OCI-LY3 (cell line): ENCODE measurements around the gene SMARCA4.

Source experiments
- EZH2phosphoT487 ChIP-seq: fragments of 200-600 bp; shearing (Covaris generic); IDR thresholded peaks from 2 replicates; pipeline ENCODE4 v1.6.1; 2018; ENCODE audit warnings: antibody characterized with exemption, mixed run types, low read depth
- TF ChIP-seq, protein P1 (sequence below): fragments of 200-600, 300-600 bp; sonication (generic); IDR thresholded peaks from 2 replicates; pipeline ENCODE4 v1.5.1; 2014; ENCODE audit warnings: antibody characterized with exemption, low read length, low read depth

DNA sequence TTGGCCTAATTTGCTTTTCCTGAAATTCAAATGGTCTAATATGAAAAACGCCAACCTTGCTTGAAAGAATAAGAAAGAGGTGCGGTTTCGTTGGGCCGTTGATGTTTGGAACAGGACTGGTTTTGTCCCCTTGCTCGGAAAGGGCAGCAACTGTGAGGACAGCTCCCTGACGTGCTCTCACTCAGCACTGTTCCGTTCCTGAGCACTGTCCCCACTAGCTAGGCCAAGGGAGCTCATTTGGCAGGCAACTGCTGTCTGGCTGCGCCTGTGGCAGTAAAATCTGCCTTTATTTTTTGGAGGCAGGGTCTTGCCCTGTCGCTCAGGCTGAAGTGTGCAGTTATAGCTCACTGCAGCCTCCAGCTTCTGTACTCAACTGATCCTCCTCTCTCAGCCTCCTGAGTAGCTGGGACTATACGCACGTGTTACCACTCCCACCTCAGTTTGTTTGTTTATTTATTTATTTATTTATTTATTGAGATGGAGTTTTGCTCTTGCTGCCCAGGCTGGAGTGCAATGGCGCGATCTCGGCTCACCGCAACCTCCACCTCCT lies 132.9 kb downstream of the SMARCA4 start:
- TF ChIP-seq, protein P1, sequence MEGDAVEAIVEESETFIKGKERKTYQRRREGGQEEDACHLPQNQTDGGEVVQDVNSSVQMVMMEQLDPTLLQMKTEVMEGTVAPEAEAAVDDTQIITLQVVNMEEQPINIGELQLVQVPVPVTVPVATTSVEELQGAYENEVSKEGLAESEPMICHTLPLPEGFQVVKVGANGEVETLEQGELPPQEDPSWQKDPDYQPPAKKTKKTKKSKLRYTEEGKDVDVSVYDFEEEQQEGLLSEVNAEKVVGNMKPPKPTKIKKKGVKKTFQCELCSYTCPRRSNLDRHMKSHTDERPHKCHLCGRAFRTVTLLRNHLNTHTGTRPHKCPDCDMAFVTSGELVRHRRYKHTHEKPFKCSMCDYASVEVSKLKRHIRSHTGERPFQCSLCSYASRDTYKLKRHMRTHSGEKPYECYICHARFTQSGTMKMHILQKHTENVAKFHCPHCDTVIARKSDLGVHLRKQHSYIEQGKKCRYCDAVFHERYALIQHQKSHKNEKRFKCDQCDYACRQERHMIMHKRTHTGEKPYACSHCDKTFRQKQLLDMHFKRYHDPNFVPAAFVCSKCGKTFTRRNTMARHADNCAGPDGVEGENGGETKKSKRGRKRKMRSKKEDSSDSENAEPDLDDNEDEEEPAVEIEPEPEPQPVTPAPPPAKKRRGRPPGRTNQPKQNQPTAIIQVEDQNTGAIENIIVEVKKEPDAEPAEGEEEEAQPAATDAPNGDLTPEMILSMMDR, result no peak
- no peak for TF ChIP-seq EZH2phosphoT487
